Measurements from ENCODE around the gene GPR31.

GPR31 gene

GRCh38 chr6:167152862-167153261 is 4.9 kb downstream of the GPR31 start:
- TF ChIP-seq RBAK (tag by site-specific recombination; IDR thresholded peaks at IDR 0.05) (no peak), ZNF174 (tag by site-specific recombination; IDR thresholded peaks at IDR 0.05) (no peak), ZNF549 (tag by site-specific recombination; IDR thresholded peaks at IDR 0.05) (no peak), ZNF350 (tag by site-specific recombination; IDR thresholded peaks at IDR 0.05) (no peak), EGR2 (tag by site-specific recombination; IDR thresholded peaks at IDR 0.05; ENCODE audit: low read depth) (no peak), ZNF37A (tag by site-specific recombination; IDR thresholded peaks at IDR 0.05) (no peak), ZNF518A (tag by site-specific recombination; conservative IDR thresholded peaks at IDR 0.05; ENCODE audit: low read depth) (no peak), ZNF121 (tag by site-specific recombination; IDR thresholded peaks at IDR 0.05) (no peak), ZNF26 (tag by site-specific recombination; IDR thresholded peaks at IDR 0.05) (no peak), BCL11A (tag by site-specific recombination; IDR thresholded peaks at IDR 0.05; ENCODE audit: low read depth) (no peak), ZFP41 (tag by site-specific recombination; IDR thresholded peaks at IDR 0.05; ENCODE audit: borderline replicate concordance) (no peak), FEZF1 (tag by site-specific recombination; IDR thresholded peaks at IDR 0.05) (no peak), ZNF629 (tag by site-specific recombination; IDR thresholded peaks at IDR 0.05) (no peak), ZNF24 (tag by site-specific recombination; IDR thresholded peaks at IDR 0.05) (no peak), ZSCAN18 (tag by site-specific recombination; IDR thresholded peaks at IDR 0.05) (no peak), ZNF791 (tag by site-specific recombination; IDR thresholded peaks at IDR 0.05) (no peak), ZNF18 (tag by site-specific recombination; IDR thresholded peaks at IDR 0.05) (no peak)
- CTCF ChIA-PET: interaction anchor here (2.4 kb wide), 1 partner anchor 11 kb away, joined by 9 read pairs; no protein-coding TSS in a partner anchor
- Histone ChIP-seq H3K27ac (ENCODE audit: extremely low read depth, low read depth, low read length) (no peak overlapping the region), H3K36me3 (ENCODE audit: control insufficient read depth in 2 of 2, insufficient read depth in 1 of 2, low read length in 2 of 2) (no peaks in the 10 kb centered on the region), H3K4me3 (ENCODE audit: low read depth, low read length) (no peak overlapping the region), H3K9me3 (ENCODE audit: control insufficient read depth, insufficient read depth, low read depth, low read length) (no peaks in the 10 kb centered on the region), H3K4me1 (ENCODE audit: control insufficient read depth, insufficient read depth, low read length) (no peaks in the 10 kb centered on the region)
- POLR2A ChIA-PET: no interaction called here
